Ovary (tissue), 9 donors: ENCODE measurements around the gene ZNF821. TPM values are rescaled to one million over a fixed set of nuclear protein-coding genes. Genes with fewer than 3 reads are reported as not detected.

Source experiments
- DNase-seq, 5 donors: peaks; one replicate each; pipeline ENCODE4 v3.0.0-alpha.2; 2019 to 2020
- H3K27ac ChIP-seq, 2 donors: fragments of 200-600 bp; one replicate each; pipeline versions ENCODE4 v1.5.1 to v1.8.0; 2019 to 2022
- H3K27me3 ChIP-seq: fragments of 200-600 bp; one replicate; pipeline ENCODE4 v1.8.0; 2022
- H3K36me3 ChIP-seq: fragments of 200-600 bp; sonication (generic); one replicate; pipeline ENCODE4 v1.5.1; 2019
- H3K4me1 ChIP-seq: one replicate; pipeline ENCODE4 v1.8.1; 2013; ENCODE audit warnings: mild to moderate bottlenecking, moderate library complexity; ENCODE audit not compliant: insufficient read depth
- H3K4me3 ChIP-seq: fragments of 200-600 bp; sonication (generic); one replicate; pipeline ENCODE4 v1.5.1; 2017
- H3K9me3 ChIP-seq, 2 donors: fragments of 200-600 bp in 1 of 2; sonication (generic) in 1 of 2; one replicate each; pipeline versions ENCODE4 v1.5.1 to v1.8.1; 2013 to 2019; ENCODE audit warnings: mild to moderate bottlenecking in 1 of 2, moderate library complexity in 1 of 2
- EP300 ChIP-seq: sonication (generic); formaldehyde crosslinking; IDR thresholded peaks from one replicate; pipeline ENCODE4 v1.6.1; 2017; ENCODE audit warnings: antibody characterized with exemption
- POLR2A ChIP-seq: fragments of 450-650 bp; IDR thresholded peaks from one replicate; pipeline ENCODE4 v1.6.1; 2017; ENCODE audit warnings: antibody characterized with exemption, mild to moderate bottlenecking, moderate library complexity
- WGBS, 3 donors: extraction: QIAGEN DNeasy Blood & Tissue Kit in 1 of 3; methylation state at CpG; one replicate each; pipeline versions ENCODE4 v1.1.5 to v1.1.7; 2013 to 2017; 5-methylcytosine and 5-hydroxymethylcytosine counted together
- intact Hi-C, 4 donors: fragments of 100-400 bp; cut with DNase I; formaldehyde crosslinking; loops; one replicate each; pipeline versions ENCODE4 v1.11.0 to v1.15.1; 2022 to 2023
- polyA plus RNA-seq, 2 donors: library from polyadenylated mRNA; stranded (reverse); fragments of 200-250 nt in 1 of 2; fragments of 350-450 nt in 1 of 2; fragmentation: Illumina TruSeq in 1 of 2; extraction: RNeasy Lipid Tissue Mini Kit (QIAGEN cat#74804) in 1 of 2; gene quantifications; one replicate each; pipeline ENCODE4 v1.2.3, GENCODE V29; 2013 to 2014
- total RNA-seq, 7 donors: library from RNA; depleted of rRNA in 2 of 7; stranded (reverse); fragments of >200 nt in 2 of 7; fragmentation: NEBNext Ultra II Directional in 3 of 7; extraction: Animal tissue kit (Norgen Biotek cat#: 25700) in 3 of 7; gene quantifications; one replicate each; pipeline versions ENCODE4 v1.1.0 to v1.2.4, GENCODE V29; 2016 to 2023
- TF ChIP-seq, protein P1 (sequence below), 3 donors: fragments of 450-650 bp in 2 of 3; fragments of 200-600 bp in 1 of 3; IDR thresholded peaks; one replicate each; pipeline versions ENCODE4 v1.5.1 to v1.8.0; 2016 to 2022; ENCODE audit warnings: antibody characterized with exemption in 3 of 3, mild to moderate bottlenecking in 1 of 3
- donor health status: DM: no; HTN: no; CAD: no; lungs with moderate emphysema.
- donor health status: DM: no; HTN: no; CAD: no.
- donor health status: Bipolar disorder and iron deficiency.
- donor health status: DM: yes; HTN: yes; CAD: no.
- donor health status: DM: no; HTN: no; CAD: no.
- donor health status: DM: yes; HTN: yes; CAD: no.

Gene ZNF821
- total and polyA plus RNA-seq, 9 donors, result 7.6 to 14.1 (median 11.7) TPM

DNA sequence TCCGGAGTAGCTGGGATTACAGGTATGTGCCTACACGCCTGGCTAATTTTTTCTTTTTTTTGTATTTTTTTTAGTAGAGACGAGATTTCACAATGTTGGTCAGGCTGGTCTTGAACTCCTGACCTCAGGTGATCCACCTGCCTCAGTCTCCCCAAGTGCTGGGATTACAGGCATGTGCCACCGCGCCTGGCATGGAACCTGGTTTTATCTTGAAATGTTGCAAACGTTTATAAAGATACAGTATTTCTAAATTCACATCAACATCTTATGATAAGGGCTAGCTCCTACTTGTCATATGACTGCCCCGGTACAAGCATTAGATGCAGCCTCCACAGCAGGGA, 9.9 kb upstream of the ZNF821 start:
- H3K27me3 ChIP-seq, result no peaks in the 10 kb centered on the region
- H3K27ac ChIP-seq, result peak overlapping the region in 1 of 2 donors; percentile 84
- intact Hi-C loops, result no loop called here
- DNase-seq, result no peak
- peak overlapping the region; percentile 72 for H3K4me3 ChIP-seq
- TF ChIP-seq, protein P1, sequence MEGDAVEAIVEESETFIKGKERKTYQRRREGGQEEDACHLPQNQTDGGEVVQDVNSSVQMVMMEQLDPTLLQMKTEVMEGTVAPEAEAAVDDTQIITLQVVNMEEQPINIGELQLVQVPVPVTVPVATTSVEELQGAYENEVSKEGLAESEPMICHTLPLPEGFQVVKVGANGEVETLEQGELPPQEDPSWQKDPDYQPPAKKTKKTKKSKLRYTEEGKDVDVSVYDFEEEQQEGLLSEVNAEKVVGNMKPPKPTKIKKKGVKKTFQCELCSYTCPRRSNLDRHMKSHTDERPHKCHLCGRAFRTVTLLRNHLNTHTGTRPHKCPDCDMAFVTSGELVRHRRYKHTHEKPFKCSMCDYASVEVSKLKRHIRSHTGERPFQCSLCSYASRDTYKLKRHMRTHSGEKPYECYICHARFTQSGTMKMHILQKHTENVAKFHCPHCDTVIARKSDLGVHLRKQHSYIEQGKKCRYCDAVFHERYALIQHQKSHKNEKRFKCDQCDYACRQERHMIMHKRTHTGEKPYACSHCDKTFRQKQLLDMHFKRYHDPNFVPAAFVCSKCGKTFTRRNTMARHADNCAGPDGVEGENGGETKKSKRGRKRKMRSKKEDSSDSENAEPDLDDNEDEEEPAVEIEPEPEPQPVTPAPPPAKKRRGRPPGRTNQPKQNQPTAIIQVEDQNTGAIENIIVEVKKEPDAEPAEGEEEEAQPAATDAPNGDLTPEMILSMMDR (IDR thresholded peaks at IDR 0.05), result no peak
- TF ChIP-seq EP300 (no peak), POLR2A (no peak)
- no peaks in the 10 kb centered on the region for H3K9me3 ChIP-seq
- no peaks in the 10 kb centered on the region for H3K36me3 ChIP-seq
- WGBS, 3 donors, result 33 to 40% (median 39%) methylated on average over 7 of the region's 7 CpGs
- peaks cover 5% of the 10 kb centered on the region for H3K4me1 ChIP-seq

DNA sequence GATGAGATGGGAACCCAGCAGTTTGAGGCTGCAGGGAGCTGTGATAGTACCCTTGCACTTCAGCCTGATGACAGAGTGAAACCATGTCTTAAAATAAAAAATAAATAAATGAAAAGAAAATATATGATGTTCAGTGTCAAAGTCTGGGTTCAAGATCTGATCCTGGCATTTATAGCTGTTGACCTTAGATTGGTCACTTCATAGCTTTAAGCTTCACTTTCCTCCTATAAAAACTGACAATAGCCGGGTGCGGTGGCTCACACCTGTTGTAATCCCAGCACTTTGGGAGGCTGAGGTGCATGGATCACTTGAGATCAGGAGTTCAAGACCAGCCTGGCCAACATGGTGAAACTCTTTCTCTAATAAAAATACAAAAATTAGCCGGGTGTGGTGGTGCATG, 5.2 kb upstream of the ZNF821 start:
- Histone ChIP-seq H3K27ac (no peak overlapping the region), H3K36me3 (no peaks in the 10 kb centered on the region), H3K4me3 (no peak overlapping the region), H3K9me3 (no peaks in the 10 kb centered on the region), H3K27me3 (no peaks in the 10 kb centered on the region), H3K4me1 (peaks cover 2% of the 10 kb centered on the region)
- 93 to 94% (median 94%) methylated on average over 3 of the region's 3 CpGs for WGBS, 3 donors
- DNase-seq, result no peak
- intact Hi-C loops, result no loop called here
- TF ChIP-seq EP300, result no peak
- no peak for TF ChIP-seq POLR2A
- TF ChIP-seq, protein P1 (IDR thresholded peaks at IDR 0.05), result no peak

DNA sequence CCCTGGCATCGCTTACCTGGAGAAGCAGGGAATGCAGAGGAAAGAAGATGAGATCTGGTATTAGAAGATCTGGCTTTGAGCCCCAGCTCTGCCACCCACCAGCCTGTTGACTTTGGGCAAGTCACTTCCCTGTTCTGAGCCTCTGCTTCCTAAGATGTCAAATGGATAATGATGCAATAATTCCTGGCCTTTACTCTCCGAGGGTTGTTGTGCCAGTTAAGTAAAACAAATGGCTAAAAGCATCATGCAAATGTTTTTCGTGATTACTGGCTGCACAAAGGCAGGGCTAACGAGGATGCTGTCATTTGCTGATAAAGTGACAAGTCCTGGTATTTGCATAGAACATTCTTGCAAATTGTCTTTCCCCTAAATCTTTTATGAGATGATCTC, 1.3 kb upstream of the ZNF821 start:
- H3K9me3 ChIP-seq, result no peaks in the 10 kb centered on the region
- 55 to 67% (median 63%) methylated on average over 4 of the region's 4 CpGs for WGBS, 3 donors
- intact Hi-C loops, result no loop called here
- no peaks in the 10 kb centered on the region for H3K36me3 ChIP-seq
- TF ChIP-seq, protein P1 (IDR thresholded peaks at IDR 0.05), result no peak
- TF ChIP-seq EP300 (no peak), POLR2A (no peak)
- DNase-seq, result no peak
- no peak overlapping the region for H3K27ac ChIP-seq
- no peak overlapping the region for H3K4me3 ChIP-seq
- H3K4me1 ChIP-seq, result no peaks in the 10 kb centered on the region
- H3K27me3 ChIP-seq, result no peaks in the 10 kb centered on the region

DNA sequence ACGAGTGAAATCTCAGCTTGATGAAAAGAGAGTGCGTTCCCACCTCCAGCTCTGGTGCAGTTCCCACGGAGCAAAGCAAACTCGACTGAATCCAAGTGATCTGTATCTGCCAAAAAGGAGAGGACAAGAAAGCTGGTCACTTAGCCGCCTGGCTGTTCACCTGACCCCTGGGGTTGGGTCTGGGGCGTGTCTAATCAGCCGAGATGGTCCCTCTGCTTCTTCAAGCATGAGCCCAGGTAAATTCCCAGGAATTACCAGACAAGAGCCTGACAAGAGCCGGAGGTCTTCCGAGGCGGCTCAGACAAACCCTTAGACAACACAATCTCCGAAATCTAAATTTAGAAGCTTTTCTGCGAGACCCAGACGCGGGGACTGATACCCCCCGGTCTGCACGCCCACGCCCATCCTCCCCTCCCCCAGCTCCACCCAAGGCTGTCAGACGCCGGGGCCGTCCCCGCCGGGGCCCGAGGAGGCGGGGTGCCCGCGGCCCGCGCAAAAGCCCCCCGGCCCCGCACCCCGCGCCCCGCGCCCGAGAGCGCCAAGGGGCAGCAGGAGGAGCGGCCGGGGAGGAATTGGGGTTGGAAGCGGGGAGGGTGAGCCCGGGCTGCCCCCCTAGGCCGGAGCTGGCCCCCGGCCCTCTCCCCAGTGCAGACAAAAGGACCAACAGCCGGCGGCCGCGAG, 674 bp downstream of the ZNF821 start:
- peak overlapping the region; percentile 90 for H3K4me3 ChIP-seq
- TF ChIP-seq EP300 (no peak), POLR2A (no peak)
- no peaks in the 10 kb centered on the region for H3K4me1 ChIP-seq
- no peaks in the 10 kb centered on the region for H3K36me3 ChIP-seq
- DNase-seq, result peak; percentile 48 to 71 (median 65)
- peak overlapping the region; percentile 97 to 100 for H3K27ac ChIP-seq
- H3K9me3 ChIP-seq, result no peaks in the 10 kb centered on the region
- intact Hi-C loops, result no loop called here
- no peaks in the 10 kb centered on the region for H3K27me3 ChIP-seq
- 1% methylated on average over 36 to 46 of the region's 46 CpGs for WGBS, 3 donors

DNA sequence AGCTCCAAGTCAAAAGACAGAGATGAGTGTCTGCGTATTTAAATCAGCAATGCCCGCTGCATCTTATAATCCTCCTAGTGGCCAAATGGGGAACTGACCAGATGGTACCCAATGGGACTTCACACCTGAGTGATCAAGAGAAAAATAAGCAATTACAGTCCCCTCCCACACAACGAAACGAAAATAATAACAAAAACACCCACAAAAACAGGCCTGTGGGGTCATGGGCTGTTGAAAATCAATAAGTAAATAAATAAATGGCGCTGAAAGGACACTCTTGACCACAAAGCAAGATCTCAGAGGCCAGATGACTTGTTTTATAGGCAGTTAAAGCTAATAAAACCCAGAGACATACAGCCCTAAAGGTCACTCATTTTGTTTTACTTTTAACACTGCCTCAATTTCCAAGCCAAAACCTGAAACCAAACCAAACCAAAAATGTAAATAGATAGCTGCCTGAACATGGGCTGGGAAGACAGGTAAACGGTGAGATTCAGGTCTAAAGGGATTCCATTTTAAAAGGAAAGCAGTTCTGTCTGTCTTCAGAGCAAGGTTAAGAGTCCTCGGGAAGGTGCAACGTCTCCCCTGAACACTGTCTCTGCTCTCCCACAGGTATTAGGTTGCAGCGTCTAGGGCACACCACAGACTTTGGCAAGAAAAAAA, 1.3 kb downstream of the ZNF821 start:
- Histone ChIP-seq H3K36me3 (no peaks in the 10 kb centered on the region), H3K27me3 (no peaks in the 10 kb centered on the region), H3K4me1 (no peaks in the 10 kb centered on the region), H3K9me3 (no peaks in the 10 kb centered on the region), H3K4me3 (peak overlapping the region; percentile 90), H3K27ac (peak overlapping the region; percentile 97 to 100)
- DNase-seq, result peak in 3 of 5 donors; percentile 33 to 74 (median 47)
- TF ChIP-seq, protein P1 (IDR thresholded peaks at IDR 0.05), result peak; percentile 74 to 81 (median 77)
- TF ChIP-seq POLR2A (no peak), EP300 (no peak)
- intact Hi-C loops, result no loop called here
- WGBS, 3 donors, result 6 to 10% (median 7%) methylated on average over 9 of the region's 9 CpGs
